Dendritic cell treated with granulocyte-macrophage colony-stimulating factor and Interleukin-4, amounts not matched to agents 40 ng/mL and 50 ng/mL, for 4 days (primary cell): ENCODE results near the gene ZNF283.
A peak's percentile ranks its signal among the peaks of the same experiment; 100 is the strongest.
"Not testable (repeated sequence)": the region's sequence is repeated elsewhere in the genome, so short reads cannot be mapped to it uniquely, and the experiment has no call there.

Source experiments
- H3K27ac Mint-ChIP-seq: one replicate; pipeline ENCODE4 v1.8.0; 2022; ENCODE audit warnings: mild to moderate bottlenecking, mixed read lengths
- H3K27me3 Mint-ChIP-seq: one replicate; pipeline ENCODE4 v1.8.0; 2022; ENCODE audit warnings: mild to moderate bottlenecking, mixed read lengths
- H3K36me3 Mint-ChIP-seq: one replicate; pipeline ENCODE4 v1.8.0; 2022; ENCODE audit warnings: low read depth, mixed read lengths
- H3K4me1 Mint-ChIP-seq: one replicate; pipeline ENCODE4 v1.8.0; 2022; ENCODE audit warnings: low read depth, mixed read lengths
- H3K4me3 Mint-ChIP-seq: one replicate; pipeline ENCODE4 v1.8.0; 2022; ENCODE audit warnings: mild to moderate bottlenecking, moderate library complexity, mixed read lengths
- H3K9me3 Mint-ChIP-seq: one replicate; pipeline ENCODE4 v1.8.0; 2022; ENCODE audit warnings: mixed read lengths
- intact Hi-C: fragments of 100-400 bp; cut with micrococcal nuclease; formaldehyde crosslinking; loops from one replicate; pipeline ENCODE4 v1.15.0; 2022

Gene ZNF283

DNA sequence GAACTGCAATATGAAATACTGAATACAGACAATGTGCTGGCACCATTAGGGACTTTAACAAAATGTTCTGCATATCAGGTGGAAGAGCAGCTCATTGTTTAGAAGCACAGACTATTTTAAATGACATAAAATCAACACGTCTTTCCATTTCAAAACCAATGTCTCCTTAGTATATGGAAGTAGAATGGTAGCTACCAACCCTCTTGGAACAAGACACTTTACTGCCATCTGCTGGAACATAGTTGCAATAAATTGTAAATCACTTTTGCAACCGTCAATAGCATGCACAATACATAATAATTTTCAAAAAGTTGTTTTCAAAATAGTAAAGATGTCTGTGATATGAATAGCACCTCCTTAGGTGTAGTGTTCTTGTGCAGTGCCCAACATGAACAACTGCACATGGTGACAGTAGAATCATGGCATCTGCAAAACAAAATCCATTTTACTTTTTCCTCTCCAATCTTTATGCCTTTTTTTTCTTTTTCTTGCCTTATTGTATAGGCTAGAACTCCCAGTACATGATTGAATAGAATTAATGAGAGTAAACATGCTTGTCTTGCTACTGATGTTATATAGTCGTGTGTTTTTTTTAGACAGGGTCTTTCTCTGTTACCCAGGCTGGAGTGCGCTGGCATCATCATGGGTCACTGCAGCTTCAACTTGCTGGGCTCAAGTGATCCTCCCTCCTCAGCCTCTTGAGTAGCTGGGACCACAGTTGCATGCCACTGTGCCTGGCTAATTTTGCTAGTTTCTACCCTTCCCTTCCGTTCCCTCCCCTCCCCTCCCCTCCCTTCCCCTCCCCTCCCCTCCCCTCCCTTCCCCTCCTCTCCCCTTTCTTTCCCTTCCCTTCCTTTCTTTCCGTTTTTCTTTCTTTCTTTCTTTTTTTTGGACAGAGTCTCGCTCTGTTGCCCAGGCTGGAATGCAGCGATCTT lies 17.1 kb upstream of the ZNF283 start:
- peak overlapping the region; percentile 14 for H3K27ac Mint-ChIP-seq
- intact Hi-C loops: no loop called here
- H3K4me1 Mint-ChIP-seq: peaks cover 9% of the 10 kb centered on the region
- peaks cover 33% of the 10 kb centered on the region for H3K27me3 Mint-ChIP-seq
- no peaks in the 10 kb centered on the region for H3K9me3 Mint-ChIP-seq
- H3K36me3 Mint-ChIP-seq: no peaks in the 10 kb centered on the region
- H3K4me3 Mint-ChIP-seq: no peak overlapping the region

DNA sequence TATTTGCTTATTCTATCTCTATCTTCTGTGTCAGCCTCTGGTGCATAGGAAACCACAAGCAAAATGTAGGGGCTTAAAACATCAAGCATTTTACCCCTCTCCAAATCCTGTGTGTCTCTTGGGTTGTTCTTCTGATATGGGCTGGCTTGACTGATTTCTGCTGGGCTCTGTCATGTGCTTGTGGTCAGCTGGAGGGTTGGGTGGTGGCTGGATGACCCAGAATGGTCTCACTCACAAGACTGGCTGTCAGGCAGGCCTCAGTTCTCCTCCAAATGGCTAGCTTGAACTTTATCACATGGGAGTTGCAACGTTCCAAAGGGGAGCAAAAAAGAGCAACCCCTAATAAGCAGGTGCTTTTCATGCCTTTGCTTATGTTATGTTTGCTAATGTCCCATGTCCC lies 15.3 kb upstream of the ZNF283 start:
- Mint-ChIP-seq H3K27ac (no peak overlapping the region), H3K4me3 (no peak overlapping the region), H3K4me1 (peaks cover 9% of the 10 kb centered on the region), H3K9me3 (no peaks in the 10 kb centered on the region), H3K27me3 (peaks cover 26% of the 10 kb centered on the region), H3K36me3 (no peaks in the 10 kb centered on the region)
- intact Hi-C loops: no loop called here

DNA sequence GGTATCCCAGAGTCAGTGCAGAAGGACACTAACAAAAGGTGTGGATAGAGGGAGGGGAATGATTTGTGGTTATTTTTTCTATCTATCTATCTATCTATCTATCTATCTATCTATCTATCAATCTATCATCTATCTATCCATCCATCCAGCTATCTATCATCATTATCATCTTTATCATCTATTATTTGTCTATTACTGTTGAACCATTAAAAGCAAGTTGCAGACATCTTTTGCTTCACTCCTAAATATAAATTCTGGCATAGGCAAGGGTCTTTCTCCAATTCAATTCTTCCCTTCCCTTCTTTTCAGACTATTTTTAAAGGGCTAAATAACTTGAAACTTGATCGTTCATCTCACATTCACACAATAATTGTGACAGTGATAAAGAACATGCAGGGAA lies 14.9 kb upstream of the ZNF283 start:
- no peaks in the 10 kb centered on the region for H3K36me3 Mint-ChIP-seq
- H3K4me1 Mint-ChIP-seq: peaks cover 9% of the 10 kb centered on the region
- H3K4me3 Mint-ChIP-seq: no peak overlapping the region
- H3K9me3 Mint-ChIP-seq: no peaks in the 10 kb centered on the region
- intact Hi-C loops: no loop called here
- H3K27me3 Mint-ChIP-seq: peaks cover 24% of the 10 kb centered on the region
- no peak overlapping the region for H3K27ac Mint-ChIP-seq

DNA sequence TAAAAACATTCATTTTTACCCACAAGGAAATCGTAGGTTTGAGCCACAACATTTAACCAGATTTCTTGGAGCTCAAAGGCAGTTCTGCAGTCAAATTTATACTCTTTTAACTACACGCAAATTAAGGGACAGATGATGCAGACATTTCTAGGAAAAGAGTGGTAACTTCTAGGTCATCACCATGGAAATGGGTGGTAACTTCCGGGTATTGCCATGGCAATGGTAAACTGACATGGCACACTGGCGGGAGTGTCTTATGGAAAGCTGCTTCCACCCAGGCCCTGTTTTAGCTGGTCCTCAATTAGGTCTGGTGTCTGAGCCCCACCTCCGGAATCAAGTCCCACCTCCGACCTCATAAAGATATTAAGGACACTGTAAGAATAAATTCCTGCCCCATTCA lies 14.4 kb upstream of the ZNF283 start:
- peaks cover 20% of the 10 kb centered on the region for H3K27me3 Mint-ChIP-seq
- H3K4me3 Mint-ChIP-seq: no peak overlapping the region
- no peaks in the 10 kb centered on the region for H3K36me3 Mint-ChIP-seq
- intact Hi-C loops: no loop called here
- H3K9me3 Mint-ChIP-seq: no peaks in the 10 kb centered on the region
- H3K27ac Mint-ChIP-seq: no peak overlapping the region
- H3K4me1 Mint-ChIP-seq: peaks cover 9% of the 10 kb centered on the region

DNA sequence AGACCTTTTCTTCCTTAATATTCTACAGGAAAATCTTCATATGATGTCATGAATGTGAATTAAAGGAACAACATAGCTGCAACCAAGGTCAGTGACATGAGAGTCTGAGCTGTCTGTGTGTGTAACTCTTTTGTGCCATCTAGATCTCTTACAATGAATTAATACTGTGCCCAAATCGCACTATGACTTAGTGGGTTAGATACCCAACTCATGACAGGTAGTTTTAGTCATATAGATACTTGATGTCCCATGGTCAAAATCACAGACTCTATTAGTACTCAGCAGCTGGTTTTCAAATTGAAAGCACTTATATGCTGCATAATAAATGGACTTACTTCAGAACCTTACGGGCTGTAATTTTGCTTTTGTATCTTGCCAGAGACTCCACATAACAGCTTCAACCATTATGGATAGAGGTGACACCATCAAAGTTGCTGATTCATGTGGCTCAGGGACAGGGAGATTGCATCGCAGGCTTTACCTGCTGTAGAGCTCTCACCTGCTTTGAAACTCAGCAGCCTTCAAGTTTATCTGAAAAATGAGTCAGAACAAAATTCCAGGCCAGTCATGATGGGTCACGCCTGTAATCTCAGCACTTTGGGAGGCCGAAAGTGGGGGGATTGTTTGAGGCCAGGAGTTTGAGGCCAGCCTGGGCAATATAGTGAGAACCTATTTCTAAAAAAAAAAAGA lies 12.3 kb upstream of the ZNF283 start:
- intact Hi-C loops: no loop called here
- Mint-ChIP-seq H3K4me3 (no peak overlapping the region), H3K27me3 (peaks cover 29% of the 10 kb centered on the region), H3K9me3 (peaks cover under 1% of the 10 kb centered on the region), H3K4me1 (peaks cover 9% of the 10 kb centered on the region), H3K36me3 (no peaks in the 10 kb centered on the region), H3K27ac (no peak overlapping the region)

DNA sequence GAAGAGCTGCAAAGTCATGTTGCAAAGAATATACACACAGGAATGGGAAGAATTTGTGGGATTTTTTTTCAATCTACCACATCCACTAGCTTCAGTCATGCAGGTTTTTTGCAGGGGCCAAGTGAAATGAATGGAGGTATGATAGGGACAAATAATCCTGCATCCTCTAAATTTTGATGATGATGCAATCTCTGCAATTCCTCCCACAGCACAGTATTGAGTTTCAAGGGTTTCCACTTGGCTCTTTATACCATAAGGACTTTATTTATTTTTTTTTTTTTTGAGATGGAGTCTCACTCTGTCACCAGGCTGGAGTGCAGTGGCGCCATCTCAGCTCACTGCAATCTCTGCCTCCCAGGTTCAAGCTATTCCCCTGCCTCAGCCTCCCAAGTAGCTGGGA lies 9.7 kb upstream of the ZNF283 start:
- H3K4me3 Mint-ChIP-seq, H3K27ac Mint-ChIP-seq, H3K4me1 Mint-ChIP-seq, H3K36me3 Mint-ChIP-seq, intact Hi-C loops: not testable (repeated sequence)
- H3K27me3 Mint-ChIP-seq: peaks cover 39% of the 10 kb centered on the region
- peaks cover 10% of the 10 kb centered on the region for H3K9me3 Mint-ChIP-seq

DNA sequence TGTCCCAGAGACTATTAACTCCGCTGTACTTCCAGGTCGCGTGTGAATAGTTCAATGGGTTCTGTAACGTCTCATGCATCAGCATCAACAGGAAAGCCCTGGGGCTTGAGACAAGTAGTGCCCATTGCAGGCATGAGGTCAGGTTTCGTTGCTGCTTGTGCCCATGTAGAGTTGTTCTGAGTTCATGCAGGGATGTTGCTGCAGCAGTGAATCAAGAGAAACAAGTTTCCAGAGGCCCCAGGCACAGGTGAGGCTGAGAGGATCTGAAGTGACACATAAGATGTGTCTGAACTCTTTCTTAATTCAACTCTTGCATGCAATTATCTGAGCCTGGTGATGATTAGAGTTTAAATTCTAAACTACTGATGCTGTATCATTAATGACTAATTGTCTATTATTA lies 8.6 kb upstream of the ZNF283 start:
- Mint-ChIP-seq H3K27me3 (peaks cover 41% of the 10 kb centered on the region), H3K4me3 (no peak overlapping the region), H3K9me3 (peaks cover 10% of the 10 kb centered on the region), H3K4me1 (peaks cover 10% of the 10 kb centered on the region), H3K27ac (no peak overlapping the region), H3K36me3 (peaks cover 6% of the 10 kb centered on the region)
- intact Hi-C loops: no loop called here

DNA sequence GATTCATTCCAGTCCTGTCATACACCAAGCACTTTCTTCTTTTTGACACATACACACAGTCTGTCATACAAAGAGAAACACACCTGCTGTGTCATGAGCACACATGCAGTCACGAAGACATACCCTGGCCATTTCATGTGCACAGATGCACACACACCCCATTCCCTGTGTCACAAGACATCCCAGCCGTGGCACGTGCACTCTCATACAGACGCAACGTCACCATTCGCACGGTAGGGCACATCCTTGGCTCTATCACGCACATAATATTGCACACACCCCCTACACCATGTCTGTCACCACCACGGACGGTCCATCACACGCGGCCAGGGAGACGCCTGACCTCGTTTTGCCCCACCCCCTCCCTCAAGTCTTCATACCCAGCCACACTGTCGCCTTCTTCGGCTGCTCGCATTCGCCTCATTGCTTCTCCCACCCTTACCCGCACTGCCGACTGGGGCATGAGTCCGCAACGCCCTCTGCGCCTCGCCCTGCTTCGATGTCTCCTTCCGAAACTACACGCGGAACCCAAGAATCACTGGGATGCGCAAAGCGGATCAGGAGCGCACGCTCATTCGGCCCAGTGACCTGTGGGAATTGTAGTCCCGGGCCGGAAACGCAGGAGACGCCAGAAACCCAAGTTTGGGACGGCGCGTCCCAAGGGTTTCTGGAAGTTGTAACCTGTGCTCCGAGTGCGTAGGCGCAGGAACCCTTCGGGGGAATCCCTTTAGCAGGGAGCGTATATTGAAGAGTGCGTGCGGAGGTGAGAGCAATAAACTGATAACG lies 6.8 kb upstream of the ZNF283 start:
- intact Hi-C loops: no loop called here
- H3K27ac Mint-ChIP-seq: peak overlapping the region; percentile 69
- peaks cover 6% of the 10 kb centered on the region for H3K36me3 Mint-ChIP-seq
- peaks cover 51% of the 10 kb centered on the region for H3K27me3 Mint-ChIP-seq
- peak overlapping the region; percentile 83 for H3K4me3 Mint-ChIP-seq
- peaks cover 10% of the 10 kb centered on the region for H3K4me1 Mint-ChIP-seq
- peaks cover 10% of the 10 kb centered on the region for H3K9me3 Mint-ChIP-seq

DNA sequence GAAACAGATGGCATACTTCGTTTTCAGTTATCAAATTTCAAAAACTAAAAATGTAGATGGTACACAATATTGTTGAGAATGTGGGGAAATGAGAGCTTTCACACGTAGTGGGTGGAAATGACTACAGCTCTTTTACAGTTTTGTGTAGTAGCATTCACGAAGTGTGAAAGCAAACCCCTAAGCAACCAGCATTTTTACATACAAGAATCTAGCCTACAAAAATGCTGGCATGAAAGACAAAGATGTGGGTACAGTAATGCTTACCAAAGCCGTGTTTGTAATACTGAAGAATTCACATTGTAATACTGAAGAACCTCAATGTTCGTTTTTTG lies 6.3 kb upstream of the ZNF283 start:
- Mint-ChIP-seq H3K36me3 (peaks cover 6% of the 10 kb centered on the region), H3K9me3 (peaks cover 14% of the 10 kb centered on the region), H3K27ac (no peak overlapping the region), H3K4me3 (peak overlapping the region; percentile 83), H3K27me3 (peaks cover 52% of the 10 kb centered on the region), H3K4me1 (peaks cover 10% of the 10 kb centered on the region)
- intact Hi-C loops: no loop called here

DNA sequence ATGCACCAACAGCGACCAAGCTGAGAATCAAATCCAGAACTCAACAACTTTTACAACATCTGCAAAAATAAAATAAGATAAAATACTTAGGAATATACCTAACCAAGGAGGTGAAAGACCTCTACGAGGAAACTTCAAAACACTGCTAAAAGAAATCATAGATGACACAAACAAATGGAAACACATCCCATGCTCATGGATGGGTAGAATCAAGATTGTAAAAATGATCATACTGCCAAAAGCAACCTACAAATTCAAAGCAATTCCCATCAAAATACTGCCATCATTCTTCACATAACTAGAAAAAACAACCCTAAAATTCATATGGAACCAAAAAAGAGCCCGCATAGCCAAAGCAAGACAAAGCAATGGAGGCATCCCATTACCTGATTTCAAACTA lies 3.3 kb upstream of the ZNF283 start:
- H3K4me3 Mint-ChIP-seq, H3K27ac Mint-ChIP-seq, intact Hi-C loops: not testable (repeated sequence)
- H3K4me1 Mint-ChIP-seq: peaks cover 27% of the 10 kb centered on the region
- H3K27me3 Mint-ChIP-seq: peaks cover 54% of the 10 kb centered on the region
- H3K9me3 Mint-ChIP-seq: peaks cover 26% of the 10 kb centered on the region
- peaks cover 20% of the 10 kb centered on the region for H3K36me3 Mint-ChIP-seq

DNA sequence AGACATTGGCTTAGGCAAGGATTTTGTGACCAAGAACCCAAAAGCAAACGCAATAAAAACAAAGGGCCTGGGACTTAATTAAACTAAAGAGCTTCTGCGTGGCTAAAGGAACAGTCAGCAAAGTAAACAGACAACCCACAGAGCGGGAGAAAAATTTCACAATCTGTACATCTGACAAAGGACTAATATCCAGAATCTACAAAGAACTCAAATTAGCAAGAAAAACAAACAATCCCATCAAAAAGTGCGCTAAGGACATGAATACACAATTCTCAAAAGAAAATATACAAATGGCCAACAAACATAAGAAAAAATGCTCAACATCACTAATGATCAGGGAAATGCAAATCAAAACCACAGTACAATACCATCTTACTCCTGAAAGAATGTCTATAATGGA lies 2.5 kb upstream of the ZNF283 start:
- peaks cover 49% of the 10 kb centered on the region for H3K27me3 Mint-ChIP-seq
- intact Hi-C loops: not testable (repeated sequence)
- peaks cover 27% of the 10 kb centered on the region for H3K4me1 Mint-ChIP-seq

DNA sequence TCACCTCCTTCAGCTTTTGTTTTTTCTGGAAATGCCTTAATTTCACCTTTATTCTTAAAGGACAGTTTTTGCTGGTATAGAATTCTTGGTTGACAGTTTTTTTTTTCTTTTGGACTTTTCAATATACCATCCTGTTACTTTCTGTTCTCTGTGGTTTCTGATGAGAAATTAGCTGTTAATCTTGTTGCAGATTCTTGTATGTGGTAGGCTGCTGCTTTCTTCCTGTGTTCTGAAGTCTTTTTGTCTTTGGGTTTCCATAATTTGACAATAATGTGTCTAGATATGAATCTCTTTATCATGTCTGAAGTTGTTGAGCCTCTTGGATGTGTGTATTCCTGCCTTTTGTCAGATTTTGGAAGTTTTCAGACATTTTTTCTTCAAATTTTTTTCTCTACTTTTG lies 12.0 kb downstream of the ZNF283 start:
- H3K27ac Mint-ChIP-seq: no peak overlapping the region
- peaks cover 79% of the 10 kb centered on the region for H3K9me3 Mint-ChIP-seq
- no peaks in the 10 kb centered on the region for H3K27me3 Mint-ChIP-seq
- intact Hi-C loops: no loop called here
- no peak overlapping the region for H3K4me3 Mint-ChIP-seq
- H3K36me3 Mint-ChIP-seq: peaks cover 94% of the 10 kb centered on the region
- no peaks in the 10 kb centered on the region for H3K4me1 Mint-ChIP-seq

More for the DNA sequence above, 2.5 kb upstream of the ZNF283 start:
- not testable (repeated sequence) for H3K27ac Mint-ChIP-seq, H3K4me3 Mint-ChIP-seq
- peaks cover 27% of the 10 kb centered on the region for H3K36me3 Mint-ChIP-seq
- H3K9me3 Mint-ChIP-seq: peaks cover 26% of the 10 kb centered on the region

DNA sequence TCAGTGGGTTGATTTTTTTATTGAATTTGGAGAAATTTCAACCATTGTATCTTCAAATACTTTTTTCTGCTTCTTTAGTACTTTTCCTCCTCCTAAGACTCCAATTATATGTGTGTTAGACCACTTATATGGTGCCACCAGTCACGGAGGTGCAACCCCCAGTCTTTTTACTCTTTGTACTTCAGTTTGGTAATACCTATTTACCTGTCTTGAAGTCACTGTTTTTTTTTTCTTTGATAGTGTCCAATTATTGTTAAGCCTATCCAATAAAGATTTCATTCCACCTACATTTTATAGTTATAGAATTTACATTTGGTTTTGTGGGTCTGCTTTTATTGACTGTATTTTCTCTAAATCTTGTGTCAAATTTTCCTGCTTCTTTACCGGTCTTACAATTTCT lies 14.9 kb downstream of the ZNF283 start:
- Mint-ChIP-seq H3K36me3 (peaks cover 85% of the 10 kb centered on the region), H3K4me1 (no peaks in the 10 kb centered on the region), H3K27ac (no peak overlapping the region), H3K4me3 (no peak overlapping the region), H3K9me3 (peaks cover 64% of the 10 kb centered on the region), H3K27me3 (no peaks in the 10 kb centered on the region)
- intact Hi-C loops: no loop called here

DNA sequence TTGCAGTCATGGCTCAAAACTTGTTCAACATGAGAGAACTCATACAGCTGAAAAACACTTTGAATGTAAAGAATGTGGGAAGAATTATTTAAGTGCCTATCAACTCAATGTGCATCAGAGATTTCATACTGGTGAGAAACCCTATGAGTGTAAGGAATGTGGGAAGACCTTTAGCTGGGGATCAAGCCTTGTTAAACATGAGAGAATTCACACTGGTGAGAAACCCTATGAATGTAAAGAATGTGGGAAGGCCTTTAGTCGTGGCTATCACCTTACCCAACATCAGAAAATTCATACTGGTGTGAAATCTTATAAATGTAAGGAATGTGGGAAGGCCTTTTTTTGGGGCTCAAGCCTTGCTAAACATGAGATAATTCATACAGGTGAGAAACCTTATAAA lies 20.1 kb downstream of the ZNF283 start:
- H3K9me3 Mint-ChIP-seq: peaks cover 52% of the 10 kb centered on the region
- intact Hi-C loops: no loop called here
- H3K36me3 Mint-ChIP-seq: peaks cover 46% of the 10 kb centered on the region
- no peak overlapping the region for H3K27ac Mint-ChIP-seq
- H3K27me3 Mint-ChIP-seq: no peaks in the 10 kb centered on the region
- no peak overlapping the region for H3K4me3 Mint-ChIP-seq
- H3K4me1 Mint-ChIP-seq: no peaks in the 10 kb centered on the region
